ENCODE results near the gene NELL2. TPM values are rescaled to one million over a fixed set of nuclear protein-coding genes. Genes with fewer than 3 reads are reported as not detected.
"Not testable (repeated sequence)": the region's sequence is repeated elsewhere in the genome, so short reads cannot be mapped to it uniquely, and the experiment has no call there.

Gene NELL2
- total RNA-seq: 10 to 100 TPM in 1 of 4 donors, 1 to 10 TPM in 1, under 1 TPM in 1, not detected in 1; 0.12 to 42.0 (median 2.0) TPM

DNA sequence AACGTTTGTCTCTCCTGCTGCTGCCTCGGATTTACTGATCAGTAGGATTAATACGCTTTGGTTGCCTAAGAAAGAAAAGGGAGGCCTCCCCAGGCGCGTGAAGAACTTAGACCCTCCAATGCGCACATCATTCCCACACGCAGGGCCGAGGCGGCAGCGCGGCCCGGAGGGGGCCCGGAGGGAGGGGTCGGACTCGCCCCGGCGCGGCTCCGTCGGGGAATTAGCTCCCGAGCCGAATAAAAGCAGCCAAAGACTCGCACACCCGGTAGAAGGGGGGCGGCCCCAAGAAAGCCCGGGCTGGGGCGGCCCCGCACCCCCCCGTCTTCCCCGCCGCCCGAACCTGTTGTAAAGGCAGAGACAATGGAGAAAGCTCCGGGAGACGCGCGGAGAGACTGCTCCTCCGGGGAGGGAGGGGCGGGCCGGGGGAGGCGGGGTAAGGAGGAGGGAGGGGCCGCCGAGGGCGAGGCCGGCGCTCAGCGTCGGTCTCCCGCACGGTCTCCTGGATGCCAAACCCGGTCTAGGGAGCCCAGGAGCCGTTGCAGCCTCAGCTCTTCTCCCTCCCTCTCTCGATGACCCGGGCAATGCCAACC is at the start of gene NELL2:
Gene NELL2, minus strand, starts transcription at position 362 of the 590 bp plus-strand sequence. CDS start 446 bp downstream, outside the sequence.
- TF ChIP-seq, protein P1, sequence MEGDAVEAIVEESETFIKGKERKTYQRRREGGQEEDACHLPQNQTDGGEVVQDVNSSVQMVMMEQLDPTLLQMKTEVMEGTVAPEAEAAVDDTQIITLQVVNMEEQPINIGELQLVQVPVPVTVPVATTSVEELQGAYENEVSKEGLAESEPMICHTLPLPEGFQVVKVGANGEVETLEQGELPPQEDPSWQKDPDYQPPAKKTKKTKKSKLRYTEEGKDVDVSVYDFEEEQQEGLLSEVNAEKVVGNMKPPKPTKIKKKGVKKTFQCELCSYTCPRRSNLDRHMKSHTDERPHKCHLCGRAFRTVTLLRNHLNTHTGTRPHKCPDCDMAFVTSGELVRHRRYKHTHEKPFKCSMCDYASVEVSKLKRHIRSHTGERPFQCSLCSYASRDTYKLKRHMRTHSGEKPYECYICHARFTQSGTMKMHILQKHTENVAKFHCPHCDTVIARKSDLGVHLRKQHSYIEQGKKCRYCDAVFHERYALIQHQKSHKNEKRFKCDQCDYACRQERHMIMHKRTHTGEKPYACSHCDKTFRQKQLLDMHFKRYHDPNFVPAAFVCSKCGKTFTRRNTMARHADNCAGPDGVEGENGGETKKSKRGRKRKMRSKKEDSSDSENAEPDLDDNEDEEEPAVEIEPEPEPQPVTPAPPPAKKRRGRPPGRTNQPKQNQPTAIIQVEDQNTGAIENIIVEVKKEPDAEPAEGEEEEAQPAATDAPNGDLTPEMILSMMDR (IDR thresholded peaks at IDR 0.05): no peak
- no peak for TF ChIP-seq POLR2AphosphoS5 (IDR thresholded peaks at IDR 0.05)
- TF ChIP-seq POLR2A (IDR thresholded peaks at IDR 0.05): no peak
- TF ChIP-seq EP300 (IDR thresholded peaks at IDR 0.05): no peak
- peak; percentile 57 for ATAC-seq
- Histone ChIP-seq H3K27ac (no peak within 1 kb of the TSS), H3K4me3 (peak within 1 kb of the TSS; percentile 41 to 61), H3K36me3 (no peaks in the 10 kb centered on the region), H3K27me3 (peaks cover 64% of the 10 kb centered on the region), H3K9me3 (peaks cover 0 to 6% (median 0%) of the 10 kb centered on the region in 3 donors), H3K4me1 (peaks cover 3 to 27% (median 11%) of the 10 kb centered on the region in 3 donors)
- WGBS, 2 donors (ENCODE audit: low coverage in 1 of 2): 0% methylated on average over 1 to 4 of the region's 53 CpGs

DNA sequence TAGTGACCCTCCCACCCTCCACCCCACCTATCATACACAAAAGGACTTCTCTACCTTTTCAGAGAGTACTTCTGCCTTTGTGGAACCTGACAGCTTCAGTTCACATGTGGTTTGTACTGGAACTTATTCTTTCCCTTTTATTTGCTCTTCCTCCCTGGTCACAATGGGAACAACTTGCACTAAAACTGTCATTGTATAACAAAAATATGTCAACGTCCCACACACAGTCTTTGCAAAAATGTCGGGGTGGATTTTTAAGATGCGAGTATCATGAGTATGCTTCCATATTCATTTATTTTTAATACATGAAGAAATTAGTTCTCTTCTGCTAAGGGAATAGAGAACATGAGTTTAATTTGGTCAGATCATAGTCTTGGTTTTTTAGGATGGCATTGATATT is 45.6 kb upstream of the NELL2 start:
- no peaks in the 10 kb centered on the region for H3K36me3 ChIP-seq
- H3K27me3 ChIP-seq: no peaks in the 10 kb centered on the region
- no peaks in the 10 kb centered on the region for H3K9me3 ChIP-seq
- ATAC-seq: no peak
- WGBS, 2 donors (ENCODE audit: low coverage in 1 of 2): 82 to 83% methylated on average over 3 of the region's 3 CpGs
- TF ChIP-seq, protein P1 (IDR thresholded peaks at IDR 0.05): no peak
- TF ChIP-seq EP300 (IDR thresholded peaks at IDR 0.05) (no peak), POLR2AphosphoS5 (IDR thresholded peaks at IDR 0.05) (no peak), POLR2A (IDR thresholded peaks at IDR 0.05) (no peak)
- H3K27ac ChIP-seq: no peak overlapping the region
- no peak overlapping the region for H3K4me3 ChIP-seq
- no peaks in the 10 kb centered on the region for H3K4me1 ChIP-seq

DNA sequence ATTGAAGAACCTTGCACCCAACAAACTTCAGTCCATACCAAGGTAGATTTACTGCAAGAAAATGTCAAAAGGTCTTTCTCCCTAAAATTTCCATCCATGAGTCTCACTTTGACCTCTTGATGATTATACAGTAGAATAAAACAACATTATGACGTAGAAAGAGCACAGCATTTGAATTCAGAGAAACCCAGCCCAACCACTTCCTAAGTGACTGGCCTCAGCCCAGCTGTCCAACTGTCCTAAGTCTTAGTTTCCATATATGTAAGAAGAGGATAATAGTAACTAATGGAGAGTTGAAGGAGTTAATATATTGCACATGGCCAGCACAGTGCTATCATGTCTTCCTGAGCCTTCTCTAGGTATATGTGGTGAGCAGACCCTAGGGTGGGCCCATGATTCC is 41.0 kb upstream of the NELL2 start:
- H3K4me3 ChIP-seq: no peak overlapping the region
- WGBS, 2 donors (ENCODE audit: low coverage in 1 of 2): 25 to 40% methylated on average over 1 of the region's 1 CpG
- no peaks in the 10 kb centered on the region for H3K4me1 ChIP-seq
- no peak overlapping the region for H3K27ac ChIP-seq
- no peaks in the 10 kb centered on the region for H3K9me3 ChIP-seq
- no peaks in the 10 kb centered on the region for H3K27me3 ChIP-seq
- TF ChIP-seq, protein P1 (IDR thresholded peaks at IDR 0.05): no peak
- TF ChIP-seq EP300 (IDR thresholded peaks at IDR 0.05) (no peak), POLR2A (IDR thresholded peaks at IDR 0.05) (no peak), POLR2AphosphoS5 (IDR thresholded peaks at IDR 0.05) (no peak)
- no peak for ATAC-seq
- H3K36me3 ChIP-seq: no peaks in the 10 kb centered on the region

DNA sequence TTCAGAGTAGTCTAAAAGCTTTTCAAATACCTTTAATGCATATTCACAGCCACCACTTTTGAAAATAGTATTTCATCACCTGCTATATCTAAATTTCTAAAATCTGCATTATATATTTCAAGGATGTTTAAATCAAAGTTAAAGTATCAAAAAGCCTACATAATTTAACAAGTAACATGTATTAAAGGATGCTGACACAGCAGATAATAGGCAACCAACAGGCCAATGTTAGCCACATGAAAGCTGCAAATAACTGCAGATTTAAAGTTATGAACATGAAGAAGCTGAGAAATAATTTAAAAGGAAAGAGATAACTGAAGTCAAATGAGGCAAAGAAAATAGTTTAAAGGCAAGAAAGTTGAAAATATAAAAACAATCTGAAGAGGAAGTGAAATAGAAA is 39.8 kb upstream of the NELL2 start:
- no peaks in the 10 kb centered on the region for H3K36me3 ChIP-seq
- H3K4me3 ChIP-seq: no peak overlapping the region
- no peak for ATAC-seq
- H3K27me3 ChIP-seq: no peaks in the 10 kb centered on the region
- H3K9me3 ChIP-seq: no peaks in the 10 kb centered on the region
- H3K27ac ChIP-seq: no peak overlapping the region
- TF ChIP-seq, protein P1 (IDR thresholded peaks at IDR 0.05): no peak
- TF ChIP-seq POLR2AphosphoS5 (IDR thresholded peaks at IDR 0.05) (no peak), EP300 (IDR thresholded peaks at IDR 0.05) (no peak), POLR2A (IDR thresholded peaks at IDR 0.05) (no peak)
- no peaks in the 10 kb centered on the region for H3K4me1 ChIP-seq

DNA sequence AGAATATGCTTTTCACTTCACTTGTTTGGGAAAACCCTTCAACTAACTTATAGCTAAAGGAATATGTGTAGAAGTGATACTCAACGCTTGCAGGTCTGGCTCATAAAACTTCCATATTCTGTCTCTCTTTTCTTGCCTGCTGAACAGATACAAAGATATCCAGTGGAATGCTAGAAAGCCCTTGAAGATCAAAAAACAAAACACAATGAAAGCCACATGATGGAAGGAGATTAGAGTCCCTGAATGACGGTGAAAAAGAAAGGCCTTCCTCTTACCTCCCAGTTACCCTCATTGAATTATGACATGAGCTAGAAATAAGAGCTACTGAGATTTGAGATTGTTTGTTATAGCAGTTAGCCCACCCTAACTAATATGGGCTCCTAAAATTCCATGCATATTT is 28.2 kb upstream of the NELL2 start:
- Histone ChIP-seq H3K27ac (no peak overlapping the region), H3K36me3 (no peaks in the 10 kb centered on the region), H3K9me3 (peaks cover 0 to 25% (median 0%) of the 10 kb centered on the region in 3 donors), H3K4me3 (no peak overlapping the region), H3K4me1 (no peaks in the 10 kb centered on the region), H3K27me3 (no peaks in the 10 kb centered on the region)
- no peak for ATAC-seq
- WGBS, 2 donors (ENCODE audit: low coverage in 1 of 2): 79 to 81% methylated on average over 2 of the region's 2 CpGs
- TF ChIP-seq, protein P1 (IDR thresholded peaks at IDR 0.05): no peak
- no peak for TF ChIP-seq POLR2A (IDR thresholded peaks at IDR 0.05)
- no peak for TF ChIP-seq EP300 (IDR thresholded peaks at IDR 0.05)
- no peak for TF ChIP-seq POLR2AphosphoS5 (IDR thresholded peaks at IDR 0.05)

DNA sequence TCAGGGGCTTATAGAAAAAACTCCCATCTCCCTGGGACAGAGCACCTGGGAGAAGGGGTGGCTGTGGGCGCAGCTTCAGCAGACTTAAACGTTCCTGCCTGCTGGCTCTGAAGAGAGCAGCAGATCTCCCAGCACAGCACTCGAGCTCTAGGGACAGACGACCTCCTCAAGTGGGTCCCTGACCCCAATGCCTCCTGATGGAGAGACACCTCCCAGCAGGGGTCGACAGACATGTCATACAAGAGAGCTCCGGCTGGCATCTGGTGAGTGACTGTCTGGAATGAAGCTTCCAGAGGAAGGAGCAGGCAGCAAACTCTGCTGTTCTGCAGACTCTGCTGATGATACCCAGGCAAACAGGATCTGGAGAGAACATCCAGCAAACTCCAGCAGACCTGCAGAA is 22.0 kb upstream of the NELL2 start:
- not testable (repeated sequence) for H3K4me1 ChIP-seq, H3K27ac ChIP-seq, H3K4me3 ChIP-seq, ATAC-seq, H3K36me3 ChIP-seq, H3K27me3 ChIP-seq
- H3K9me3 ChIP-seq: peaks cover 0 to 37% (median 0%) of the 10 kb centered on the region in 3 donors
- 83% methylated on average over 1 of the region's 6 CpGs; no CpG with 5 or more reads in 1 of the 2 donors for WGBS, 2 donors (ENCODE audit: low coverage in 1 of 2)

Measured in gastroesophageal sphincter (tissue), 4 donors.